K562 (cell line): ENCODE measurements around the gene HES4. TPM values are rescaled to one million over a fixed set of nuclear protein-coding genes. Genes with fewer than 3 reads are reported as not detected.

Source experiments
- CHD7 ChIP-seq: fragments of 200-600 bp; sonication (generic); IDR thresholded peaks from one replicate; pipeline ENCODE4 v1.6.1; 2012; ENCODE audit warnings: mild to moderate bottlenecking, low read depth, low read length, inconsistent platforms
- HNRNPK ChIP-seq: fragments of 200-400 bp; formaldehyde crosslinking; IDR thresholded peaks from one replicate; pipeline ENCODE4 v1.6.1; 2018; ENCODE audit warnings: mild to moderate bottlenecking, low read depth, low read length; ENCODE audit not compliant: poor library complexity, severe bottlenecking
- SMARCE1 ChIP-seq: fragments of 450-650 bp; IDR thresholded peaks from 2 replicates; pipeline ENCODE4 v1.7.1; 2016; ENCODE audit warnings: mild to moderate bottlenecking
- ZFP91 ChIP-seq: sonication (generic); formaldehyde crosslinking; IDR thresholded peaks from 2 replicates; pipeline ENCODE4 v1.8.0; 2022; ENCODE audit warnings: mild to moderate bottlenecking, missing genetic modification reagents
- ZNF124 ChIP-seq: sonication (generic); formaldehyde crosslinking; IDR thresholded peaks from 2 replicates; pipeline ENCODE4 v1.8.1; 2022; ENCODE audit warnings: missing genetic modification reagents
- polyA plus RNA-seq, 8 experiments: library from polyadenylated mRNA; depleted of rRNA in 4 of 8; stranded (reverse) in 5 of 8; unstranded in 3 of 8; fragments of >200 nt; fragmentation: Nextera tagmentation in 2 of 8; fragmentation: Illumina TruSeq in 1 of 8; extraction: Ambion mirVana in 2 of 8; extraction: Trizol in 1 of 8; gene quantifications; 2 replicates each; pipeline versions ENCODE4 v1.2.1 to v1.2.3, GENCODE V29; 2011 to 2014; ENCODE audit warnings: inconsistent platforms in 1 of 8, missing spikeins in 1 of 8
- total RNA-seq, 7 experiments: library from RNA; depleted of rRNA in 6 of 7; stranded (reverse); fragments of >200 nt in 6 of 7; fragmentation: Illumina TruSeq in 2 of 7; extraction: Trizol in 2 of 7; gene quantifications; 2 replicates each; pipeline versions ENCODE4 v1.2.1 to v1.2.3, GENCODE V29; 2011 to 2021; ENCODE audit warnings: low replicate concordance in 1 of 7

The HES4 gene
- total and polyA plus RNA-seq, 9 of the 15 experiments (the other 6 are each of a cell fraction or from before 2014, with no cell fraction given), result 0.21 to 43.7 (median 5.3) TPM; not detected in 2

- no peak for TF ChIP-seq HNRNPK
- TF ChIP-seq CHD7, result no peak
- TF ChIP-seq ZNF124 (CRISPR knock-in tag), result no peak
- no peak for TF ChIP-seq ZFP91 (CRISPR knock-in tag)
- TF ChIP-seq SMARCE1, result no peak
Observed at GRCh38 chr1:1046767-1047166, 46.9 kb upstream of the HES4 start (continued).
